ENCODE measurements around the gene ATG3.
A peak's percentile ranks its signal among the peaks of the same experiment; 100 is the strongest.
"Not testable (repeated sequence)": the region's sequence is repeated elsewhere in the genome, so short reads cannot be mapped to it uniquely, and the experiment has no call there.

ATG3 gene

GRCh38 chr3:112561734-112562529, at the start of gene ATG3, which contains the start of gene SLC35A5:
TSS of gene ATG3 (minus strand) at chr3:112561962. CDS start at chr3:112561528, 434 bp downstream.
TSS of gene SLC35A5 (plus strand) at chr3:112562045. CDS start at chr3:112563404, 1,359 bp downstream.
- DNase-seq = peak; percentile 99

- DNase-seq = peak; percentile 56
Observed at GRCh38 chr3:112610121-112610520, 48.4 kb upstream of the ATG3 start.

GRCh38 chr3:112607863-112608262, 46.1 kb upstream of the ATG3 start:
- no peak for DNase-seq

GRCh38 chr3:112606098-112606497, 44.3 kb upstream of the ATG3 start:
- no peak for DNase-seq

- DNase-seq = peak; percentile 96
Observed at GRCh38 chr3:112605285-112605684, 43.5 kb upstream of the ATG3 start.

GRCh38 chr3:112604536-112604935, 42.8 kb upstream of the ATG3 start:
- peak; percentile 94 for DNase-seq

- no peak for DNase-seq
Observed at GRCh38 chr3:112602217-112602838, 40.6 kb upstream of the ATG3 start.

GRCh38 chr3:112598731-112599130, 37.0 kb upstream of the ATG3 start:
- no peak for DNase-seq

GRCh38 chr3:112597945-112598344, 36.2 kb upstream of the ATG3 start:
- DNase-seq = no peak

GRCh38 chr3:112594856-112595255, 33.1 kb upstream of the ATG3 start:
- DNase-seq = no peak

GRCh38 chr3:112593258-112593657, 31.5 kb upstream of the ATG3 start:
- no peak for DNase-seq

- no peak for DNase-seq
Observed at GRCh38 chr3:112587336-112587735, 25.6 kb upstream of the ATG3 start.

GRCh38 chr3:112585782-112586181, 24.0 kb upstream of the ATG3 start:
- DNase-seq = no peak

- DNase-seq = no peak
Observed at GRCh38 chr3:112583105-112583504, 21.3 kb upstream of the ATG3 start.

GRCh38 chr3:112582244-112582874, 20.6 kb upstream of the ATG3 start:
- peak; percentile 56 for DNase-seq

GRCh38 chr3:112579697-112580096, 17.9 kb upstream of the ATG3 start:
- DNase-seq = no peak

- DNase-seq = no peak
Observed at GRCh38 chr3:112579232-112579631, 17.5 kb upstream of the ATG3 start.

- no peak for DNase-seq
Observed at GRCh38 chr3:112572701-112573100, 10.9 kb upstream of the ATG3 start.

GRCh38 chr3:112569265-112569664, 7.5 kb upstream of the ATG3 start:
- no peak for DNase-seq

- DNase-seq = no peak
Observed at GRCh38 chr3:112568642-112569041, 6.9 kb upstream of the ATG3 start.

GRCh38 chr3:112564940-112565305, 3.2 kb upstream of the ATG3 start:
- DNase-seq = no peak

- DNase-seq = not testable (repeated sequence)
Observed at GRCh38 chr3:112564247-112564939, 2.6 kb upstream of the ATG3 start.

- no peak for DNase-seq
Observed at GRCh38 chr3:112561484-112561733, 353 bp downstream of the ATG3 start.

Measured in fibroblast of skin of right quadriceps (primary cell).